ENCODE measurements around the gene DIS3L2.

DNA sequence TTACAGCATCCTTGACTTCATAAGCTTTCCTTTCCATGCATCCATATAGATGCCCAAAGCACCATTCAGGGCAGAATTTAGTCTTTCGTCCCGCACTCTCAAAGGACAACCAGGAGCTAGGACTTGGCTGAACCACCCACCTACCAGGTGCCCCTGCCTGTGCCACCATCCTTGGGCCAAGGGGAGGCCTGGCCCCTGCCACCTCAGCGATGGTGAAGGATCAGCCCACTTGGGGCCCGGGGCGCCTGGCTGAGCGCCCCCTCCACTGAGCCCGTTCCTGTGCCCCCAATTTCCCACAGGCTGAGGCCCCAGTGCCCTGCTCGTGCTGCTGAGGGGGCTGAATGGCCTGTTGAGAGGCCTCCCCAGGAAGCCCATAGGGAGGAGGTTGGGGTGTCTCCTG lies 383.7 kb downstream of the DIS3L2 start:
- TF ChIP-seq EZH2 (IDR thresholded peaks at IDR 0.05) = no peak
- no peak for TF ChIP-seq POLR2AphosphoS5 (IDR thresholded peaks at IDR 0.05; ENCODE audit: borderline replicate concordance, low read depth, low read length)
